Transverse colon (tissue), 4 donors: Measurements from ENCODE around the gene PIEZO1.

Experiments
- EP300 ChIP-seq: sonication (generic); formaldehyde crosslinking; IDR thresholded peaks from one replicate; pipeline ENCODE4 v1.6.1; 2017; ENCODE audit warnings: antibody characterized with exemption, low read depth
- POLR2A ChIP-seq: fragments of 450-650 bp; IDR thresholded peaks from one replicate; pipeline ENCODE4 v1.6.1; 2016; ENCODE audit warnings: antibody characterized with exemption, mild to moderate bottlenecking, moderate library complexity
- POLR2AphosphoS5 ChIP-seq, 3 donors: sonication (generic); formaldehyde crosslinking; IDR thresholded peaks; one replicate each; pipeline ENCODE4 v1.6.1; 2016; ENCODE audit warnings: antibody characterized with exemption in 3 of 3
- TF ChIP-seq, protein P1 (sequence below), 5 experiments: fragments of 200-600 bp in 3 of 5; fragments of 450-650 bp in 2 of 5; sonication (generic) in 3 of 5; IDR thresholded peaks; 1 replicate in 2 of 5; 2 replicates in 3 of 5; pipeline ENCODE4 v1.5.1; 2016 to 2017; ENCODE audit warnings: antibody characterized with exemption in 5 of 5, inconsistent platforms in 3 of 5, mild to moderate bottlenecking in 2 of 5, moderate library complexity in 1 of 5

DNA sequence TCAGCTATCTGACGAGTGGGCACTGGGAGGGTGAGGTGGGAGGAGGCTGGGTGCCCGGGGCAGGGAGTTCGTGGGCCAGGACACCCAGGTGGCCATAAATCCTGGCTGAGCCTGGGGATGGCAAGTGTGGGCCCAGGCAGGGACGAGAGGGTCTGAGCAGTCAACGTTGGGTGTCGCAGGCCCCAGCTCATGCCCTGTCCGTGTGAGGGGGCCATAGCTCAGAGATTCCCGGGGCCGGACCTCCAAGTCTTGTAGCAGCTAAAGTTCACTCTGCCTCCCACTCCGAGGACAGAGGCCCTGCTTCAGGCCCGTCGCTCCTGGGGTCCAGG is 44.3 kb downstream of the PIEZO1 start:
- no peak for TF ChIP-seq POLR2A
- TF ChIP-seq, protein P1, sequence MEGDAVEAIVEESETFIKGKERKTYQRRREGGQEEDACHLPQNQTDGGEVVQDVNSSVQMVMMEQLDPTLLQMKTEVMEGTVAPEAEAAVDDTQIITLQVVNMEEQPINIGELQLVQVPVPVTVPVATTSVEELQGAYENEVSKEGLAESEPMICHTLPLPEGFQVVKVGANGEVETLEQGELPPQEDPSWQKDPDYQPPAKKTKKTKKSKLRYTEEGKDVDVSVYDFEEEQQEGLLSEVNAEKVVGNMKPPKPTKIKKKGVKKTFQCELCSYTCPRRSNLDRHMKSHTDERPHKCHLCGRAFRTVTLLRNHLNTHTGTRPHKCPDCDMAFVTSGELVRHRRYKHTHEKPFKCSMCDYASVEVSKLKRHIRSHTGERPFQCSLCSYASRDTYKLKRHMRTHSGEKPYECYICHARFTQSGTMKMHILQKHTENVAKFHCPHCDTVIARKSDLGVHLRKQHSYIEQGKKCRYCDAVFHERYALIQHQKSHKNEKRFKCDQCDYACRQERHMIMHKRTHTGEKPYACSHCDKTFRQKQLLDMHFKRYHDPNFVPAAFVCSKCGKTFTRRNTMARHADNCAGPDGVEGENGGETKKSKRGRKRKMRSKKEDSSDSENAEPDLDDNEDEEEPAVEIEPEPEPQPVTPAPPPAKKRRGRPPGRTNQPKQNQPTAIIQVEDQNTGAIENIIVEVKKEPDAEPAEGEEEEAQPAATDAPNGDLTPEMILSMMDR (IDR thresholded peaks at IDR 0.05), result no peak
- no peak for TF ChIP-seq EP300
- no peak for TF ChIP-seq POLR2AphosphoS5 (IDR thresholded peaks at IDR 0.05)
